GM18951 (cell line): ENCODE measurements around the gene TARS2.

ENCODE experiments used
- POLR2A ChIP-seq: IDR thresholded peaks from 4 replicates; pipeline ENCODE4 v1.6.1; 2011; ENCODE audit warnings: mild to moderate bottlenecking; ENCODE audit not compliant: insufficient read length, insufficient read depth; ENCODE audit errors: extremely low read depth
- in situ Hi-C: fragments of 300-500 bp; cut with MboI; formaldehyde crosslinking; loops from one replicate; pipeline ENCODE4 v1.12.0; 2022; ENCODE audit warnings: low sequenced_read_pairs, mixed read lengths, inconsistent platforms; ENCODE audit not compliant: unreplicated experiment

Gene TARS2

DNA sequence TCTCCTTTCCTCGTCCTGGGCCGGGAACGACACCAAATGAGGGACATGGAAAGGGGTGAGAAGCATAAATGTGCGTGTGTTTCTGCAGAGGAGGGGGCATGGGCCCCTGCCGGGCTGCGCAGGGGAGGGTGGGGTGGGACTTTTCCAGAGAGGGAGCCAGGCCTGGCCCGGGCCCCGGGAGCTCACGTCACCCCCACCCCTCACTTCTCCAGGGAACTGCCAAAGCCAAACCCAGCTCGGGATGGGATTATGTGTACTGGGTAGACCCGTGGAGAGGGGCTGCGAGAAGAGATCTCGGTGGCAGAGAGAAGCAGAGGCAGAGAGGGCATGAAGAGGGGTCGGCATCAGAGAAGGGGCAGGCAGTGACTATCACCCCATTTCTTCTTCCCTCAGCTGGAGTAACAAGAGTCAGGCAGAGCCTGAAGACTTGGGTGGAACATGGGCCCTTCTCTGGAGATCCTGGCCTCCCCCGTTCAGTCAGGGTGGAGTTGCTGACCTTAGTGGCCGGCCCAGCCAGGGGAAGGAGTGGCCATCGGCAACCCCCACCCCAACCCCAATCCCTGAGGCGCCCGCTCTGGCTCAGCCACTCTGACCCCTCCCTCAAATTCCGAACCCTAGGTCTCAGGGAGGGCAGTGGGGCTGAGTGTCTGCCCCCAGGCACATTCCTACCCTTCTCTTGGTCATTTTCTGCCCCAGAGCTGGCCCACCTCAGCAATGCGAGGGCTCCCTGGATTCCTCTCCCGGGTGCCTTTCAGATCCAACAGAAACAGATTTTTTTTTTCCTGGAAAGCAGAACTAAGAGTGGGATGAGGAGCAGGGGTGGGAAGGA, 63.2 kb downstream of the TARS2 start:
- in situ Hi-C loops = no loop called here
- no peak for TF ChIP-seq POLR2A

DNA sequence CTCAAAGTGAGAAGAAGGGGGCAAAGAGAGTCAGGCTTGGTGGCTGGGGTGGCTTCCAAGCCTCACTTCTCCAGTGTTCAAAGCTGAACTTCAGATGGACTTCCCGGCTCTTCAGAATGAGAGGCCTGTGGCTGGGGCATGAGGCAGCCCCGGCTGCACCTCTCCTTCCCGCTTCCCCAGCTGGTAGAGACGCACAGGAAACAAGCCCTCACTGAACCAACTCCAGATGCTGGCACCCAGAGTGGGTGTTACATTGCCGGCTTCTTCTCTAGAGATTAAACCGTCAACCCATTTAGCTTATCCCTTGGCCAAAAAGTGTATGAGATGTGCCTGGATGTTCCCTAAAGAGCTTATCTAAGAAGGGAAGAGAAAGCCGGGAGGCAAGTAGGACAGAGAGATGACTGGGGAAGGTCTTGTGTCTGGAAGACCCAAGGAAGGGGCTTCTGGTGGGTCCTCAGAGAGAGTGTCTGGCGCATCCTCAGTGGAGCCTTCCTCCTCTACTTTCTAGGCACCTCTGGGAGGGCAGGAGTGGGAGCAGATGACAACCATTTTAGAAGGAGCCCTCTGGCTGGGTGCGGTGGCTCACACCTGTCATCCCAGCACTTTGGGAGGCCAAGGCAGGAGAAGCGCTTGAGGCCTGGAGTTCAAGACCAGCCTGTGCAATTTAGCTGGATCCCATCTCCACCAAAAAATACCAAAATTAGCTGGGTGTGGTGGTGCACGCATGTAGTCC, 64.0 kb downstream of the TARS2 start:
- no peak for TF ChIP-seq POLR2A
- in situ Hi-C loops = no loop called here

DNA sequence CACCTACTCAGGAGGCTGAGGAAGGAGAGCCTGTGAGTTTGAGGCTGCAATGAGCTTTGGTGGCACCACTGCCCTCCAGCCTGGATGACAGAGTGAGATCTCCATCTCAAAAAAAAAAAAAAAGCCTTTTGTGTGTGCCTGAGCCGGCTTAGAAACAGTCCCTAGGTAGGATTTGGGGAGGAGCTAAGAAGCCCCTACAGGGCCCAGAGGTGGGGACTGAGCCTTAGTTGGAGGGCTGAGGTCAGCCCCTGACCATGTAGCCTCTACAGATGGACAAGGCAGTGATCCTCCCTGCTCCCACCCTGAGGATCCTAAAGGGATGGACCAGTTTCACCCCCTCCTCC, 64.5 kb downstream of the TARS2 start:
- TF ChIP-seq POLR2A = no peak
- in situ Hi-C loops = no loop called here

DNA sequence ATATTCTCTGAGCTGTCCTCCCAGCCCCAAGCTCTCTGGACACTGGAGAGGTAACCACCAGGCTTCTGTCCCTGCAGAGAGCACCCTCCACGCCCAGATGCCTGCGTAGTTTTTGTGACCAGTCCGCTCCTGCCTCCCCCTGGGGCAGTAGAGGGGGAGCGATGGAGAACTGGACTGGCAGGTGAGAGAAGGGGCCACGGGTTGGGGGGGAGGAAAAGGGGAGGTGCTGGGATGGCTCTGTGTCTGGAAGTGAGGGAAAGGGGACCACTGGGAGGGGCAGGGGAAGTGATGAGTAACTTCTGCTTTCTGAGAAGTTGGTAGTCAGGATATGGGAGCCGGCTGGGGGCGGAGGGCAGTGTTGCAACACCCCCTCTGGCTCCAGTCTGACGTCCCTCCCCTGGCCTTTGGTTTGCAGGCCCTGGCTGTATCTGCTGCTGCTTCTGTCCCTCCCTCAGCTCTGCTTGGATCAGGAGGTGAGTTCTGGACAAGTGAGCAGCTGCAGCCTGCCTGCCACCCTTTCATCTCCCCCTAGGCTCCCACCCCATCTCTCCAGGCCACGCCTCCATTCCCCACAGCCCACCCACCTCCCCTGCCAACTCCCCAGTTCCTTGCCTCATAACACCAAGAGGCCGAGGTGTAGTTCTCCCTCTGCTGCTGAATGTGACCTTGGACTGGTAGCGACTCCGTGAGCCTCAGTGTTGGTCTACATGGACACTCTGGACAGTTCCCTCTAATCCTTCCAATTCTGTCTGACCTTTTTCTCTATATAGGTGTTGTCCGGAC, 65.1 kb downstream of the TARS2 start:
- in situ Hi-C loops = no loop called here
- no peak for TF ChIP-seq POLR2A

DNA sequence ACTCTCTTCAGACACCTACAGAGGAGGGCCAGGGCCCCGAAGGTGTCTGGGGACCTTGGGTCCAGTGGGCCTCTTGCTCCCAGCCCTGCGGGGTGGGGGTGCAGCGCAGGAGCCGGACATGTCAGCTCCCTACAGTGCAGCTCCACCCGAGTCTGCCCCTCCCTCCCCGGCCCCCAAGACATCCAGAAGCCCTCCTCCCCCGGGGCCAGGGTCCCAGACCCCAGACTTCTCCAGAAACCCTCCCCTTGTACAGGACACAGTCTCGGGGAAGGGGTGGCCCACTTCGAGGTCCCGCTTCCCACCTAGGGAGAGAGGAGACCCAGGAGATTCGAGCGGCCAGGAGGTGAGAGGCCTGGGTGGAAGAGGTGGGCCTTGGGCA, 65.7 kb downstream of the TARS2 start:
- TF ChIP-seq POLR2A = no peak
- in situ Hi-C loops = no loop called here

DNA sequence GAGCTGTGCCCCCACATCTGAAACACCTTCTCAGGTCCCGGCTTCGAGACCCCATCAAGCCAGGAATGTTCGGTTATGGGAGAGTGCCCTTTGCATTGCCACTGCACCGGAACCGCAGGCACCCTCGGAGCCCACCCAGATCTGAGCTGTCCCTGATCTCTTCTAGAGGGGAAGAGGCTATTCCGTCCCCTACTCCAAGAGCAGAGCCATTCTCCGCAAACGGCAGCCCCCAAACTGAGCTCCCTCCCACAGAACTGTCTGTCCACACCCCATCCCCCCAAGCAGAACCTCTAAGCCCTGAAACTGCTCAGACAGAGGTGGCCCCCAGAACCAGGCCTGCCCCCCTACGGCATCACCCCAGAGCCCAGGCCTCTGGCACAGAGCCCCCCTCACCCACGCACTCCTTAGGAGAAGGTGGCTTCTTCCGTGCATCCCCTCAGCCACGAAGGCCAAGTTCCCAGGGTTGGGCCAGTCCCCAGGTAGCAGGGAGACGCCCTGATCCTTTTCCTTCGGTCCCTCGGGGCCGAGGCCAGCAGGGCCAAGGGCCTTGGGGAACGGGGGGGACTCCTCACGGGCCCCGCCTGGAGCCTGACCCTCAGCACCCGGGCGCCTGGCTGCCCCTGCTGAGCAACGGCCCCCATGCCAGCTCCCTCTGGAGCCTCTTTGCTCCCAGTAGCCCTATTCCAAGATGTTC, 66.3 kb downstream of the TARS2 start:
- in situ Hi-C loops = no loop called here
- no peak for TF ChIP-seq POLR2A

DNA sequence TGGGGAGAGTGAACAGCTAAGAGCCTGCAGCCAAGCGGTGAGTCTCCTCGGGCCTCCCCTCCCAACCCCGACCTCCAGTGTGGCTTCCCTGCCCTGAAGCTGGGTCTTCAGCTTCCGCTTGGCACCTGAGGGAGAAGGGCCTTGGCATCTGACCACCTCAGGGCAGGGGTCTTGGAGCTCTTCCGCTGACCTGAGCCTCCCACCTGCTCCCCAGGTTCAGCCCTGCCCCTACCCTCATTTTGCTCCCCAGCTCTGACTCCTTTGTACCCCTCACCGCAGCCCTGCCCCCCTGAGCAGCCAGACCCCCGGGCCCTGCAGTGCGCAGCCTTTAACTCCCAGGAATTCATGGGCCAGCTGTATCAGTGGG, 66.8 kb downstream of the TARS2 start:
- in situ Hi-C loops = no loop called here

DNA sequence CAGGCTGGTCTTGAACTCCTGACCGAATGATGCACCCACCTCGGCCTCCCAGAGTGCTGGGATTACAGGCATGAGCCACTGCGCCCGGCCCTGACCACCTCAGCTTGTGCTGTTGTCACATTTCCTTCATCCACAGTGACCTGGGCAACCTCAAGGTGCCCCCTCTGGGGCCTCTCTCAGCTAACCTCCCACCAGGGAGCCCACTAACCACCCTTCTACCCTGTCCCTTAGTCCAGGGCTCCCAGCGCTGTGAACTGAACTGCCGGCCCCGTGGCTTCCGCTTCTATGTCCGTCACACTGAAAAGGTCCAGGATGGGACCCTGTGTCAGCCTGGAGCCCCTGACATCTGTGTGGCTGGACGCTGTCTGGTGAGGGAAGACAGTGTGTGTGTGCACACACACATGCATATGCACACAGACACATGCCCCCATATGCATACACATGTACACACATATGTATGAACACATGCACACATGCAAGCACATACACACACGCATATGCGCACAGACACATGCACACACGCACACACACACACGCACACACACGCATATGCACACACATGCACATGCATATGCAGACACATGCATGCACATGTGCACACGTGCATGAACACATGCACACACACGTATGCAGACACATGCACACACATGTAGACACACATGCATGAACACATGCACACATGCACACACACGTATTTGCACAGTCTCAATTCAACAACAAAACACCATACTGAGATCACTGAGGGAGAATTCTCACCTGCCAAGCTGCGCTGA, 68.2 kb downstream of the TARS2 start:
- in situ Hi-C loops = no loop called here
- no peak for TF ChIP-seq POLR2A

More for the DNA sequence above, 66.8 kb downstream of the TARS2 start:
- no peak for TF ChIP-seq POLR2A

DNA sequence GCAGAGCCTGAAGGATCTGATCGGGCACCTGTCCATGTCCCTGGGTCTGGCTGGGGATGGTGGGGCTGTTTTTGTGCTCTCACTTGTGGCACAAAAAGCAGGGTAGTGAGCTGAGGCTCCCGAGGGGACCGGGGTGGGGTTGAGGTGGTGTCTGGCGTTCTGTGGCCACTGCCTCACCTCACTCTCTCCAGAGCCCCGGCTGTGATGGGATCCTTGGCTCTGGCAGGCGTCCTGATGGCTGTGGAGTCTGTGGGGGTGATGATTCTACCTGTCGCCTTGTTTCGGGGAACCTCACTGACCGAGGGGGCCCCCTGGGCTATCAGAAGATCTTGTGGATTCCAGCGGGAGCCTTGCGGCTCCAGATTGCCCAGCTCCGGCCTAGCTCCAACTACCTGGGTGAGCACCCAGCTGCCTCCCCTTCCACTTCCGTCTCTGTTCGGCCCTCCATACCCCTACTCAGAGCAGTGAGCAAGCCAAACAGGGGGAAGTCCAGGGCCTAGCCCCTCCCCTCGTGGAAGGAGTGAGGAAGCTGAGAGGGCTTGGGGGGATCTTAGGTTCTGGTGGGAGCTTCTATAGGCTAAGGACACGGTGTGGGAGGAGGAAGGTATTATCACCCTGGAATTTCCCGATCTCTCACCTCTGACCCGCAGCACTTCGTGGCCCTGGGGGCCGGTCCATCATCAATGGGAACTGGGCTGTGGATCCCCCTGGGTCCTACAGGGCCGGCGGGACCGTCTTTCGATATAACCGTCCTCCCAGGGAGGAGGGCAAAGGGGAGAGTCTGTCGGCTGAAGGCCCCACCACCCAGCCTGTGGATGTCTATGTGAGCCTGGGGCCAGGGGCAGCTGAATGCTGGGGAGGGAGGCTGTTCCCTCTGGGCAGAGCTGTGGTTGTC, 69.0 kb downstream of the TARS2 start:
- in situ Hi-C loops = no loop called here
- no peak for TF ChIP-seq POLR2A

DNA sequence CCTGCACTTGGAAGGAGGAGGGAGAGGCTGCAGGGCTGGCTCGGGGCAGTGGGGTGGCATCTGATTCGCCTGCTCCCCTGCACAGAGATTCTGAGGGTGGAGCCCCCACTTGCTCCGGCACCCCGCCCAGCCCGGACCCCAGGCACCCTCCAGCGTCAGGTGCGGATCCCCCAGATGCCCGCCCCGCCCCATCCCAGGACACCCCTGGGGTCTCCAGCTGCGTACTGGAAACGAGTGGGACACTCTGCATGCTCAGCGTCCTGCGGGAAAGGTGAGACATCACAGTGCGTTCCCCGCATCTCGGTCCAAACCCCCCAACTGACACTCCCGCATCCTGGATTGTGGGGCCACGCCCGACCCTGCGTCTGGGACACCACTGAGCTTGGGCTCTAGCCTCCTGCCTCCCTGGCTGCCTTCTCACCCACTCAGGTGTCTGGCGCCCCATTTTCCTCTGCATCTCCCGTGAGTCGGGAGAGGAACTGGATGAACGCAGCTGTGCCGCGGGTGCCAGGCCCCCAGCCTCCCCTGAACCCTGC, 69.9 kb downstream of the TARS2 start:
- no peak for TF ChIP-seq POLR2A

More for the DNA sequence above, 69.9 kb downstream of the TARS2 start:
- in situ Hi-C loops = no loop called here
